ENCODE measurements around the gene RAE1. TPM values are rescaled to one million over a fixed set of nuclear protein-coding genes. Genes with fewer than 3 reads are reported as not detected.

The RAE1 gene
- total RNA-seq, 1 experiment from 2014 or later = 53.1 TPM

GRCh38 chr20:57310821-57311514, 40.1 kb upstream of the RAE1 start:
- H2BK120ac ChIP-seq (ENCODE audit: low read depth, low read length, poor library complexity, severe bottlenecking) = no peak overlapping the region
- no peaks in the 10 kb centered on the region for H3K9me3 ChIP-seq (ENCODE audit: control insufficient read depth, low read depth, low read length)
- H3K9ac ChIP-seq (ENCODE audit: extremely low read depth, insufficient read length, low read length) = no peak overlapping the region
- Mint-ChIP-seq H3K36me3 (ENCODE audit: insufficient read depth in 1 of 3, low read depth in 3 of 3) (no peaks in the 10 kb centered on the region), H3K27ac (no peak overlapping the region), H3K4me1 (no peaks in the 10 kb centered on the region), H3K9me3 (no peaks in the 10 kb centered on the region), H3K4me3 (no peak overlapping the region), H3K27me3 (ENCODE audit: low read depth) (peaks cover 16% of the 10 kb centered on the region)
- H2BK20ac ChIP-seq (ENCODE audit: low read depth, low read length, poor library complexity, severe bottlenecking) = no peak overlapping the region
- H3K23ac ChIP-seq (ENCODE audit: insufficient read length, low read depth, low read length) = no peak overlapping the region
- H3K4ac ChIP-seq (ENCODE audit: low read depth, low read length) = no peak overlapping the region
- H2AK5ac ChIP-seq (ENCODE audit: insufficient read length, low read length) = no peak overlapping the region
- H4K91ac ChIP-seq (ENCODE audit: insufficient read length, low read depth, low read length) = no peak overlapping the region
- no peak overlapping the region for H3K27ac ChIP-seq (ENCODE audit: insufficient read length, low read depth, low read length)
- H3K56ac ChIP-seq (ENCODE audit: insufficient read length, low read depth, low read length) = no peak overlapping the region
- no peak overlapping the region for H3K18ac ChIP-seq (ENCODE audit: insufficient read length, low read depth, low read length)
- H2BK12ac ChIP-seq (ENCODE audit: insufficient read length, low read depth, low read length) = no peak overlapping the region
- DNase-seq = no peak
- no peak overlapping the region for H2BK5ac ChIP-seq (ENCODE audit: insufficient read length, low read length)
- H3K23me2 ChIP-seq (ENCODE audit: insufficient read length, low read depth, low read length, poor library complexity, severe bottlenecking) = no peaks in the 10 kb centered on the region
- no peaks in the 10 kb centered on the region for H3K79me1 ChIP-seq (ENCODE audit: insufficient read depth, low read depth, low read length, poor library complexity, severe bottlenecking)
- no peak overlapping the region for H4K8ac ChIP-seq (replicated peaks; ENCODE audit: insufficient read length, low read depth, low read length)
- no peaks in the 10 kb centered on the region for H4K20me1 ChIP-seq (ENCODE audit: control insufficient read depth, insufficient read depth, insufficient read length)
- H3K4me2 ChIP-seq (ENCODE audit: insufficient read depth, insufficient read length, low read length) = no peak overlapping the region
- no peak overlapping the region for H2BK15ac ChIP-seq (ENCODE audit: low read depth, low read length)
- no peak overlapping the region for H3T11ph ChIP-seq (ENCODE audit: low read length)
- no peaks in the 10 kb centered on the region for H3K27me3 ChIP-seq (ENCODE audit: insufficient read depth, low read length)
- H2AFZ ChIP-seq (ENCODE audit: low read length) = no peak overlapping the region
- no peaks in the 10 kb centered on the region for H3K79me2 ChIP-seq (ENCODE audit: insufficient read depth, low read length)
- H3K14ac ChIP-seq (ENCODE audit: insufficient read depth, low read length) = no peak overlapping the region
- no peak overlapping the region for H4K5ac ChIP-seq (ENCODE audit: insufficient read length, low read depth, low read length)
- TF ChIP-seq CTCF (conservative IDR thresholded peaks at IDR 0.05) = no peak
- H3K4me1 ChIP-seq (ENCODE audit: insufficient read depth, low read length) = no peaks in the 10 kb centered on the region
- no CpG with 5 or more reads among the region's 11 CpGs for WGBS (ENCODE audit: extremely low coverage, insufficient read length, low lambda C conversion rate)
